ENCODE data around the gene GALNT9. TPM values are rescaled to one million over a fixed set of nuclear protein-coding genes. Genes with fewer than 3 reads are reported as not detected.

The GALNT9 gene
- total RNA-seq, 2 experiments from 2014 or later: not detected

DNA sequence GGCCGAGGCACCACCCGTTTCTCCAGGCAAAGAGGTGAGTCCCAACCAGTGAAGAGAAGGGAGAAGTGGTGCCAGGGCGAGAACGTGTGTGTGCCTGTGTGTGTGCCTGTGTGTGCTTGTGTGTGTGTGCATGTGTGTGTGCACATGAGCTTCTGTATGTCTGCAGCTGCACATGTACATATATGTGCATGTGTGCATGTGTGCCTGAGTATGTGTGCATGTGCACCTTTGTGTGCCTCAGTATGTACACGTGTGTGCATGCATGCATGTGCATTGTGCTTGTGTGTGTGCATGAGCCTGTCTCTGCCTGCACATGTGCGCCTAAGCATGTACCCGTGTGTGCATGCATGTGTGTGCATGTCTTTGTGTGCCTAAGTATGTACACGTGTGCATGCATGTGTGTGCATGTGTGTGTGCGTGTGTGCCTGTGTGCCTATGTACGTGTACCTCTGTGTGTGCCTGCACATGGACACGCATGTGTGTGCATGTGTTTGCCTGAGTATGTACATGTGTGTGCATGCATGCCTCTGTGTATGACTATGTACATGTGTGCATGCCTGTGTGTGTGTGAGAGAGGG is 5.9 kb upstream of the GALNT9 start:
- no peak overlapping the region for H3K4me3 Mint-ChIP-seq
- H3K27me3 Mint-ChIP-seq: peaks cover 10% of the 10 kb centered on the region
- CTCF ChIA-PET: no interaction called here

DNA sequence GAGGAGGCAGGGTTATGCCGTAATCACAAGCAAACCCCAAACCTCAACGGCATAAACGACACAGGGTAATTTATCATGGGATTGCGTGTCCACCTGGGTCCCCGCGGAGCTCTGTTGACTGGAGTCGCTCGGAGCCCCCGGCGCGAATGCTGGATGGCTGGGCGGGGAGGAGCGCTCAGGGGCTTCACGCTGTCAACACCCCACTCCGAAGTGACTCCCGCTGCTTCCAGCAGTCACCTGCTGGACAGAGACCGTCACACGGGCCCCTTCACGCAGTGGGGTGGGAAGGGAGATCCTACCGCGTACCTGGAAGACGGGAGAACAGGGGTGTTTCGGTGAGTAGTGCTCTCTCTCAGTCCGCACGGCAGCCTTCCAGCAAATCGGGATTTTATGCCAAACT is 4.4 kb upstream of the GALNT9 start:
- no peak for DNase-seq
- H3K27me3 Mint-ChIP-seq: peaks cover 12% of the 10 kb centered on the region
- H3K4me3 Mint-ChIP-seq: no peak overlapping the region
- peaks cover 2% of the 10 kb centered on the region for H3K4me1 Mint-ChIP-seq
- ChIA-PET CTCF (no interaction called here), POLR2A (no interaction called here)
- H3K36me3 Mint-ChIP-seq (ENCODE audit: low read depth): no peaks in the 10 kb centered on the region
- H3K9me3 Mint-ChIP-seq: peaks cover 11% of the 10 kb centered on the region
- H3K27ac Mint-ChIP-seq: no peak overlapping the region

More for the DNA sequence above, 5.9 kb upstream of the GALNT9 start:
- H3K36me3 Mint-ChIP-seq (ENCODE audit: low read depth): no peaks in the 10 kb centered on the region
- no peak for DNase-seq
- H3K9me3 Mint-ChIP-seq: peaks cover 11% of the 10 kb centered on the region
- H3K4me1 Mint-ChIP-seq: peaks cover 2% of the 10 kb centered on the region
- H3K27ac Mint-ChIP-seq: no peak overlapping the region
- POLR2A ChIA-PET: no interaction called here

DNA sequence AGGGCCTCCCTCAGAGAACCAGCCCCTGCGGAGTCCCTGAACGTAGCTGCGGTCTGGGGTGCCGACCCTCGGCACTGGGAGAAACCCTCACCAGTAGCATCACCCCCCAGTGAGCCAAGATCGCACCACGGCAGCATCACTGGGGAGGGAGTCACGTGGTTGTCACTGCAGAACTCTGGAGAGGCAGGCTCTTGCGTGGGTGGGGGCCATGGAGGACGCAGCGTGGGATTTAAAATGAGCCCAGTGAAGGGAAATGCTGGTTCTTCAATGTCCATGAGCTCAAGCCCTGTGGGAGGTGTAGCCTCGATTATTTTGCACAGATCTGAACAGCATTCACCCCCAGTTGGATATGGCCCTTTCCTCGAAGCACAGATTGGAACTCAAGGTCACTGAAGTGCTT is 3.9 kb upstream of the GALNT9 start:
- peaks cover 15% of the 10 kb centered on the region for H3K27me3 Mint-ChIP-seq
- DNase-seq: no peak
- H3K4me3 Mint-ChIP-seq: no peak overlapping the region
- H3K36me3 Mint-ChIP-seq (ENCODE audit: low read depth): no peaks in the 10 kb centered on the region
- ChIA-PET POLR2A (no interaction called here), CTCF (no interaction called here)
- H3K9me3 Mint-ChIP-seq: peaks cover 11% of the 10 kb centered on the region
- no peak overlapping the region for H3K27ac Mint-ChIP-seq
- H3K4me1 Mint-ChIP-seq: peaks cover 2% of the 10 kb centered on the region

DNA sequence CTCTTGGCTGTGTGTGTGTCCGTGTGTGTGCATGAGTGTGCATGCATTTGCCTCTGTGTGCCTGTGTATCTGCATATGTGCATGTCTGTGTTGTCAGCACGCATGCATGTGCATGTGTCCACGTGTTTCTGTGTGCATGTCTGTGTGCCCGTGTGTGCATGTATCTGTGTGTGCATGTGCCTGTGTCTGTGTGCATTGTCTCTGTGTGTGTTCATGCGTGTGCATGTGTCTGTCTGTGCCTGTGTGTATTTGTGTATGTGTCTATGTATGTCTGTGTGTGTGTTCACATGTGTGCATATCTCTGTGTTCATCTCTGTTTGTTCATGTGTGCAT is 1.1 kb upstream of the GALNT9 start:
- H3K27ac Mint-ChIP-seq: no peak overlapping the region
- H3K4me1 Mint-ChIP-seq: peaks cover 10% of the 10 kb centered on the region
- H3K4me3 Mint-ChIP-seq: no peak overlapping the region
- DNase-seq: no peak
- ChIA-PET CTCF (no interaction called here), POLR2A (no interaction called here)
- no peaks in the 10 kb centered on the region for H3K36me3 Mint-ChIP-seq (ENCODE audit: low read depth)
- H3K27me3 Mint-ChIP-seq: peaks cover 29% of the 10 kb centered on the region
- H3K9me3 Mint-ChIP-seq: peaks cover 10% of the 10 kb centered on the region

DNA sequence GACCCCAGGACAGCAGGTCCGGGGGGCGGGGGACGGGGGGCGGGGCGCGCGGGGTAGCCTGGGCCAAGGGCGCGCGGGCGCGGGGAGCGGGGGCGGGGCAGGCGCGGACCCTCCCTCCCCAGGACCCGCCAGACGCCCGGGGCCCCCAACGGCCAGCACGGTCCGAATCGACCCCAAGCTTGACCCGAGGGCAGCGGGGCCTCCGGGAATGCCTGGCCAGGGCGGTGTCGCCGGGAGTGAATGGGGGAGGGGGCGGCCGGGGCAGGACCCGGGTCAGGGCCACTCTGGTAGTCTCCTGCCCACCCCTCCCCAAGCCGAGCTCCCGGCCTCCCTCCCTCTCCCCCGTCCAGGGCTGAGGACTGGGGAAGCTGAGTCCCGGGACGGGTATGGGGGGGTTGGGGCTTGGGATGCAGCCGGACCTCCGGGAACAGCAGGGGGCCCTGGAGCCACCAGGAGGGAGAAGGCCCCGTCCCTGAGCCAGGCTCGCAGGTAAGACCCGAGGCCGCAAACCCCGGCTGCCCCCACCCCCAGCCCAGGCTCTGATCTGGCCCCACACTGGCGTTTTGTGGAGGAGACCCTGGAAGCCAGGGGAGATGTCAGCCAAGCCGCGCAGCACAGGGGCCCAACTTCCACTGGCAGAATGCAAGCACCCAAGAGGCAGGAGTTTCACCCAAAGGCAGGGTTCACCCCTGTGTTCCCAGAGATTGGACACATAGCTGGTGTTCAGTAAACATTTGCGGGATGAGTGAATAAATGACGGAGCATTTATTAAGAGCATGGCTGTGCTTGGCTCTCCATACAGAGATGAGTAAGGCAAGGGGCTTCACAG is 545 bp upstream of the GALNT9 start:
- H3K36me3 Mint-ChIP-seq (ENCODE audit: low read depth): no peaks in the 10 kb centered on the region
- ChIA-PET POLR2A (no interaction called here), CTCF (interaction anchor here (1.0 kb wide), 1 partner anchor 22 kb away, joined by 3 read pairs; no protein-coding TSS in a partner anchor)
- peaks cover 6% of the 10 kb centered on the region for H3K9me3 Mint-ChIP-seq
- DNase-seq: no peak
- H3K27ac Mint-ChIP-seq: no peak overlapping the region
- H3K4me1 Mint-ChIP-seq: peaks cover 10% of the 10 kb centered on the region
- H3K4me3 Mint-ChIP-seq: no peak overlapping the region
- H3K27me3 Mint-ChIP-seq: peaks cover 29% of the 10 kb centered on the region

DNA sequence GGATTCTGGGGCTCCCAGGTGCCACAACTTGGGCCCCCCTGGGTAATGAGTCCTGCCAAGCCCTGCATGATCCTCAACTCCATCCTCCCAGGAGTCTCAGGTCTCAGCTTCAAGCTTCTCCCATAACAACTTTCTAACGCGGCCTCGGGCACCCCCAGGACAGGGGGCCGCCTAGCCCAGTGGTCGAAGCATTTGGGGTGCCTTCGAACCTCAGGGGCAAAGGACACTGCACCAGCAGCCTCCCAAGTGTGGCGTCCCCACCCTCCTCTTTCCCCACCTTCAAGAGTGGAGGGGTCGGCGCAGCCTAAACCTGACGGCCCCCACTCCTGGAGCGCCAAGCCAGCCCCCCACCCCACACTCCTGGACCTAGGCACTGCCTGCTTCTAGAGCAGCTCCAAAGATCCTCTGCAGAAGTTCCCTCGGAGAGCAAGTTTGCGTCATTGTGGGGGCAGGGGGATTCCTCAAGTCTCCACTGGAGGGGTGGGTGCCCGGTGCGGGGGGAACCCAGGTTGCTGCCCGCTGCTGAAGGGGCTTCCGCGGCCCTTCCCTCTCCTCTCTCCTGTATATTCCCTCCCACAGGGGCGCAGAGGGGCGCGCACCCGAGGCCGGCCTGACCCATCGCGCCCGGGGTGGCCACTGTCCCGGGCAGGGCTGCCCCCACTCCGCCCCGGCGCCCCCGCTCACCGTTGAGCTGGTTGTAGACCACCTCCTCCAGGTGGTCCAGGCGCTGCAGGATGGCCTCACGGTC is 933 bp downstream of the GALNT9 start:
- POLR2A ChIA-PET: no interaction called here
- peaks cover 29% of the 10 kb centered on the region for H3K27me3 Mint-ChIP-seq
- H3K9me3 Mint-ChIP-seq: peaks cover 6% of the 10 kb centered on the region
- no peak for DNase-seq
- H3K36me3 Mint-ChIP-seq (ENCODE audit: low read depth): no peaks in the 10 kb centered on the region
- CTCF ChIA-PET: interaction anchor here (0.6 to 1.0 kb wide), 3 partner anchors 24 to 252 kb away, joined by 3 read pairs; no protein-coding TSS in a partner anchor
- no peak overlapping the region for H3K27ac Mint-ChIP-seq
- H3K4me1 Mint-ChIP-seq: peaks cover 12% of the 10 kb centered on the region
- no peak overlapping the region for H3K4me3 Mint-ChIP-seq

DNA sequence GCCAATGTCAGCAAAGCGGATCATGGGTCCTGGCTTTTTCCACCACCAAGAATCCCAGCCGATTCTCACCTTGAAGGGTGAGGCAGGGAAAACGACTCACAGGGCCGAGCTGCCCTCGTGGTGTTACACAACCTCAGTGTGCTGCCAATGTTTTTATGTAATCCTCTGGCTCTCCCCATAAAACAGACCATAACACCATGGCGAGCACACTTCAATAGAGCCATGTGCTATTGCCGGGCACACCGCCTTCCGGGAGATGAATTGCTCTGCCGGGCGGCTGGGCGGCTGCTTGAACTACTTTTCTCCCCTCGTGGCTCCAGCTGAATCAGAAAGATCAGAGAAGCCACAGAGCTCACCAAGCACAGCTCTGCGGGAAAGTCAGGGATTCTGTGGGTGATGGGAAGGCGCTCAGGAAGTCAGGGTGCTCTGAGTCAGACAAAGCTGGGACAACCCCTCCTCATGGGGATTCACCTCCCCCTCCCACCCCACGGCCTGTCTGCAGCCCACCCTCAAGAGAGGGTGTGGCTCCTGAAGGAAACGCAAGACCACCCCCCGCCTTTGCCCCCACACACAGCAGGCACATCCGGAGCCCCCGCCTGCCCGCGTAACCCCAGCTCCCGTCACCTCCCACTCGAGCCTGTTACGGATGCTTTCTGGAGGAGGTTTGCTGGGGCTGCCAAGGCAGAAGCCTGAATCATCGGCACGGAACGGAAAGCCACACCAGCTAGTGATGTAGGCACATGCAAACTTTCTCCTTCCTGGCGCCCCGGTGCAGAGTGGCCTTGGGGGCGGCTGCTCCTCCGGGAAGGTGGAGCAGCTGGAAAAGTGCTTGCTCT is 1.8 kb downstream of the GALNT9 start:
- CTCF ChIA-PET: interaction anchor here (0.6 to 1.0 kb wide), 2 partner anchors 88 to 253 kb away, joined by 3 read pairs; no protein-coding TSS in a partner anchor

DNA sequence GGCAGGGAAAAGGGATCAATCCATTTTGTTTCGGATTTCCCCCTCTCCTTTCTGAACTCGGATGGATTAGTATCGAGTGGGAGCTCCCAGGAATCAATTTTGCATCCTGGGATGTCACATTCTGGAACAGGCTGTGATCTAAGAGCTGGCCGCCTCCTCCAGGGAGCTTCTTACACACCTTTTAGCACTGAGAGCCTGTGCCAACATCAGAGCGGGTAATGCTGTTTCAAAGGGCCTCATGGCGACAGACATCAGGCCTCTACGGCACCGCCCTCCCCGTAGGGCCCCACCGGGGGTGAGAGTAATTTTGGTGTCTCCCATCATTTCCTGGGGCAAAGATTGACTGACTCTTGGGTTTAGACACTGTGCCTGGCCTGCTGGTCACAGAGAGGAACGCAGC is 2.7 kb downstream of the GALNT9 start:
- H3K9me3 Mint-ChIP-seq: peaks cover 6% of the 10 kb centered on the region
- H3K36me3 Mint-ChIP-seq (ENCODE audit: low read depth): no peaks in the 10 kb centered on the region
- H3K27ac Mint-ChIP-seq: no peak overlapping the region
- peaks cover 14% of the 10 kb centered on the region for H3K4me1 Mint-ChIP-seq
- peaks cover 27% of the 10 kb centered on the region for H3K27me3 Mint-ChIP-seq
- CTCF ChIA-PET: no interaction called here
- POLR2A ChIA-PET: no interaction called here
- no peak for DNase-seq
- no peak overlapping the region for H3K4me3 Mint-ChIP-seq

More for the DNA sequence above, 1.8 kb downstream of the GALNT9 start:
- no peaks in the 10 kb centered on the region for H3K36me3 Mint-ChIP-seq (ENCODE audit: low read depth)
- H3K27me3 Mint-ChIP-seq: peaks cover 29% of the 10 kb centered on the region
- H3K4me3 Mint-ChIP-seq: no peak overlapping the region
- POLR2A ChIA-PET: no interaction called here
- peaks cover 6% of the 10 kb centered on the region for H3K9me3 Mint-ChIP-seq
- DNase-seq: peak; percentile 10
- peaks cover 14% of the 10 kb centered on the region for H3K4me1 Mint-ChIP-seq
- no peak overlapping the region for H3K27ac Mint-ChIP-seq

DNA sequence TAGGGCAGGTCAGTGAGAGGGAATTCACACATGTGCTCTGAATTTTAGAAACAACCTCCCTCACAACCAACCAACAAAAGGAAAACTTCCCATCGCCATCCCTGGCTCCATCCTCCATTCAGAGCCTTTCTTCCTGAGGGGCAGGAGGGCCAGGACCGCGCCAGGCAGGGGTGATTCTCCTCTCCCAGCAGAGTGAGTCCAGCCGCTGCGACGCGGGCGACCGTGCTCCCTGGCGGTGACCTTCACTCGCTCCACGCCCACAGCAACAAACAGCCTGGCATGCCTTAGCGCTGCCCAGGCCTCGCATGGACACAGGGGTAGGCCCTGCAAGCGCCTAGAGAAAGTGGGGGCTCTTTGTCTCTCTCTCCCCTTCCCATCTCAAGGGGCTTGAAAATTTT is 3.7 kb downstream of the GALNT9 start:
- POLR2A ChIA-PET: no interaction called here
- Mint-ChIP-seq H3K9me3 (peaks cover 3% of the 10 kb centered on the region), H3K4me3 (no peak overlapping the region), H3K27ac (no peak overlapping the region), H3K4me1 (peaks cover 14% of the 10 kb centered on the region), H3K36me3 (ENCODE audit: low read depth) (no peaks in the 10 kb centered on the region), H3K27me3 (peaks cover 24% of the 10 kb centered on the region)
- no peak for DNase-seq
- CTCF ChIA-PET: no interaction called here

DNA sequence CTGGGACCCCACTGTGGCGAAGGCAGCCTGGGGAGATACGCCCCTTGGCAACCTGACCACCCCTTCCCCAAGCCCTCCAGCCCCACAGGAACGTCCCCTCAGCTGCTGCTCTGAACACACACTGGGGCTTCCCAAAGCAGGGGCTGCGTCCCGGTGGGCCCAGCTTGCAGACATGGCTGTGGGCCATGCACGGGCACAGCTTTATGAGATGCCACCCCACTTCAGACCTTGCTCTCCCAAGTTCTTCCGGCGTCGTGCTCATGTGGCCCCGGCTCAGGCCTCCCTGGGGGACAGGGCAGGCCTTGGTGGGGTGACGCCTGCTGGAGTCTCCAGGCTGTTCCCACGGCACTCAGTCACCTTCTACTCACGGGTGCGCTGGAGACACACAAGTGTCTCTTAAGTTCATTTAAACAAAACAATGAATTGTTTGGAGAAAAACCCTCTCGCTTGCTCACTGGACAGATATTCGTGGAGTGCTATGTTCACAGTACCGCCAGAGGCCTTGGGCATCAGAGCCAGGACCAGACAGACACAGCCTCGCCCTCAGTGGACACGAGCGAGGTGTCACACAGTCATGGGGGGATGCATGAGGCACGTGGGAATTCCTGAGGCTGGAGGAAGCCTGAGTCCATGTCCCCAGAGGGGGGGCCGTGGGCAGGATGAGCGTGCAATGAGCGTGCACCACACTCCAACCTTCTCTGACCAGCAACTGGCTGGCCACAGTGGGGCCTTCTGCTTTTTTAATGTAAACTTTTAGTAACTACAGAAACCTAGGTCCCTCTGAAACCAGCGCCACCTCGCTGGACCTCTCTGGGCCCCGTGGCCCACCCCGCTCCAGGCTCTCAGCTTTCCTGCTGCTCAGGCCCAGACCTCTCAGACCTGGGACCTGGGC is 4.3 kb downstream of the GALNT9 start:
- no peak overlapping the region for H3K4me3 Mint-ChIP-seq
- no peaks in the 10 kb centered on the region for H3K9me3 Mint-ChIP-seq
- peaks cover 13% of the 10 kb centered on the region for H3K4me1 Mint-ChIP-seq
- ChIA-PET POLR2A (no interaction called here), CTCF (no interaction called here)
- no peak overlapping the region for H3K27ac Mint-ChIP-seq
- DNase-seq: no peak
- peaks cover 17% of the 10 kb centered on the region for H3K27me3 Mint-ChIP-seq
- H3K36me3 Mint-ChIP-seq (ENCODE audit: low read depth): no peaks in the 10 kb centered on the region

DNA sequence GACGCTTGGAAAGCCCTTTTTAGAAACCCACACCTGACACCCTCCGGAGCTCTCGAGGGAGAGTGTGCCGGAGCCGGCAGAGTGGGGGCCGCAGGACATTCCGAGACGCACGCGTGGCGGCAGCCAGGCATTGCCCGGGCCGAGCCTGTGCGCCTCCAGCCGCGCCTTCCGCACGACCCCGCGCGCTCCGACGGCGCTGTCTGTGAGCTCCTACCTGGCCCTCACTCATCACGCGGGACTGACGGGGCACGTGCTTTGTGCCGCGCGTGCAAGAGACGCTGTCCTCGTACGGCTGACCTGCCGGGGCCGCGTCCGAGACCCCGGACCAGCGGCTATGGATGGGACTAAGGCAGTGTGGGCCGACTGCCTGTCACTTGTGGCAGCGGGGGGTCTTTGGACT is 5.2 kb downstream of the GALNT9 start:
- H3K36me3 Mint-ChIP-seq (ENCODE audit: low read depth): no peaks in the 10 kb centered on the region
- H3K4me3 Mint-ChIP-seq: no peak overlapping the region
- H3K27me3 Mint-ChIP-seq: peaks cover 17% of the 10 kb centered on the region
- H3K27ac Mint-ChIP-seq: no peak overlapping the region
- no peaks in the 10 kb centered on the region for H3K9me3 Mint-ChIP-seq
- ChIA-PET POLR2A (no interaction called here), CTCF (no interaction called here)
- DNase-seq: no peak
- H3K4me1 Mint-ChIP-seq: peaks cover 13% of the 10 kb centered on the region

All from activated CD4-positive, alpha-beta T cell treated with anti-CD3 and anti-CD28 coated beads, Interleukin-2, amount 10 ng/mL, durations not matched to agents 7 days and 5 days (primary cell).